OCI-LY1 (cell line): ENCODE data around the gene CARD6.
"Not testable (repeated sequence)": the region's sequence is repeated elsewhere in the genome, so short reads cannot be mapped to it uniquely, and the experiment has no call there.

Experiments
- EZH2 ChIP-seq: fragments of 200-600 bp; sonication (generic), shearing (Covaris generic); IDR thresholded peaks from 2 replicates; pipeline ENCODE4 v1.8.0; 2017; ENCODE audit warnings: borderline replicate concordance, mixed run types, mild to moderate bottlenecking, antibody characterized with exemption, low read length, moderate library complexity, mixed read lengths
- TF ChIP-seq, protein P1 (sequence below): fragments of 200-600 bp; sonication (generic), shearing (Covaris generic); IDR thresholded peaks from 2 replicates; pipeline ENCODE4 v1.5.1; 2017; ENCODE audit warnings: mild to moderate bottlenecking, antibody characterized with exemption, low read length, moderate library complexity, mixed read lengths

DNA sequence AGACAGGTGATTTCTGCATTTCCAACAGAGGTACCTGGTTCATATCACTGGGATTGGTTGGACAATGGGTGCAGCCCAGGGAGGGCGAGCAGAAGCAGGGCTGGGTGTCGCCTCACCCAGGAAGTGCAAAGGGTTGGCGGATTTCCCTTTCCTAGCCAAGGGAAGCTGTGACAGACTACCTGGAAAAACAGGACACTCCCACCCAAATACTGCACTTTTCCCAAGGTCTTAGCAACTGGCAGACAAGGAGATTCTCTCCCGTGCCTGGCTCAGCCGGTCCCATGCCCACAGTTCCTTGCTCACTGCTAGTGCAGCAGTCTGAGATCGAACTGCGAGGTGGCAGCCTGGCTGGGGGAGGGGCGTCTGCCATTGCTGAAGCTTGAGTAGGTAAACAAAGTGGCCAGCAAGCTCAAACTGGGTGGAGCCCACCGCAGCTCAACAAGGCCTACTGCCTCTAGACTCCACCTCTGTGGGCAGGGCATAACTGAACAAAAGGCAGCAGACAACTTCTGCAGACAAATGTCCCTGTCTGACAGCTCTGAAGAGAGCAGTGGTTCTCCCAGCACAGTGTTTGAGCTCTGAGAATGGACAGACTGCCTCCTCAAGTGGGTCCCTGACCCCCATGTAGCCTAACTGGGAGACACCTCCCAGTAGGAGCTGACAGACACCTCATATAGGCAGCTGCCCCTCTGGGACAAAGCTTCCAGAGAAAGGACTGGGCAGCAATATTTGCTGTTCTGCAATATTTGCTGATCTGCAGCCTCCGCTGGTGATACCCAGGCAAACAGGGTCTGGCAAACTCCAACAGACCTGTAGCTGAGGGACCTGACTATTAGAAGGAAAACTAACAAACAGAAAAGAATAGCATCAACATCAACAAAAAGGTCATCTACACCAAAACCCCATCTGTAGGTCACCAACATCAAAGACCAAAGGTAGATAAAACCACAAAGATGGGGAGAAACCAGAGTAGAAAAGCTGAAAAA is 54.6 kb downstream of the CARD6 start:
- TF ChIP-seq, protein P1, sequence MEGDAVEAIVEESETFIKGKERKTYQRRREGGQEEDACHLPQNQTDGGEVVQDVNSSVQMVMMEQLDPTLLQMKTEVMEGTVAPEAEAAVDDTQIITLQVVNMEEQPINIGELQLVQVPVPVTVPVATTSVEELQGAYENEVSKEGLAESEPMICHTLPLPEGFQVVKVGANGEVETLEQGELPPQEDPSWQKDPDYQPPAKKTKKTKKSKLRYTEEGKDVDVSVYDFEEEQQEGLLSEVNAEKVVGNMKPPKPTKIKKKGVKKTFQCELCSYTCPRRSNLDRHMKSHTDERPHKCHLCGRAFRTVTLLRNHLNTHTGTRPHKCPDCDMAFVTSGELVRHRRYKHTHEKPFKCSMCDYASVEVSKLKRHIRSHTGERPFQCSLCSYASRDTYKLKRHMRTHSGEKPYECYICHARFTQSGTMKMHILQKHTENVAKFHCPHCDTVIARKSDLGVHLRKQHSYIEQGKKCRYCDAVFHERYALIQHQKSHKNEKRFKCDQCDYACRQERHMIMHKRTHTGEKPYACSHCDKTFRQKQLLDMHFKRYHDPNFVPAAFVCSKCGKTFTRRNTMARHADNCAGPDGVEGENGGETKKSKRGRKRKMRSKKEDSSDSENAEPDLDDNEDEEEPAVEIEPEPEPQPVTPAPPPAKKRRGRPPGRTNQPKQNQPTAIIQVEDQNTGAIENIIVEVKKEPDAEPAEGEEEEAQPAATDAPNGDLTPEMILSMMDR, result not testable (repeated sequence)
- TF ChIP-seq EZH2, result not testable (repeated sequence)
